ENCODE data around the gene LMF1.
"Not testable (repeated sequence)": the region's sequence is repeated elsewhere in the genome, so short reads cannot be mapped to it uniquely, and the experiment has no call there.

LMF1 gene

GRCh38 chr16:861446-861845 lies 109.3 kb downstream of the LMF1 start:
- DNase-seq: no peak

- no peak for DNase-seq
Observed at GRCh38 chr16:860891-861290, 109.9 kb downstream of the LMF1 start.

GRCh38 chr16:858971-859370 lies 111.8 kb downstream of the LMF1 start:
- DNase-seq: not testable (repeated sequence)

- DNase-seq: not testable (repeated sequence)
Observed at GRCh38 chr16:858441-858840, 112.3 kb downstream of the LMF1 start.

- no peak for DNase-seq
Observed at GRCh38 chr16:856811-857210, 114.0 kb downstream of the LMF1 start.

GRCh38 chr16:856101-856500 lies 114.7 kb downstream of the LMF1 start:
- DNase-seq: no peak

- no peak for DNase-seq
Observed at GRCh38 chr16:855471-855870, 115.3 kb downstream of the LMF1 start.

- no peak for DNase-seq
Observed at GRCh38 chr16:854808-855410, 115.9 kb downstream of the LMF1 start.

- no peak for DNase-seq
Observed at GRCh38 chr16:853981-854807, 116.6 kb downstream of the LMF1 start.

GRCh38 chr16:853306-853705 lies 117.5 kb downstream of the LMF1 start:
- DNase-seq: no peak

- no peak for DNase-seq
Observed at GRCh38 chr16:852451-853185, 118.2 kb downstream of the LMF1 start.

- DNase-seq: no peak
Observed at GRCh38 chr16:851871-852270, 118.9 kb downstream of the LMF1 start.

- DNase-seq: no peak
Observed at GRCh38 chr16:851209-851810, 119.5 kb downstream of the LMF1 start.

GRCh38 chr16:850668-851067 lies 120.1 kb downstream of the LMF1 start:
- DNase-seq: no peak

GRCh38 chr16:848510-849253 lies 122.1 kb downstream of the LMF1 start:
- no peak for DNase-seq

GRCh38 chr16:847681-848445 lies 122.9 kb downstream of the LMF1 start:
- DNase-seq: no peak

- no peak for DNase-seq
Observed at GRCh38 chr16:847151-847550, 123.6 kb downstream of the LMF1 start.

- DNase-seq: no peak
Observed at GRCh38 chr16:845351-845745, 125.4 kb downstream of the LMF1 start.

- no peak for DNase-seq
Observed at GRCh38 chr16:844638-845350, 126.0 kb downstream of the LMF1 start.

- no peak for DNase-seq
Observed at GRCh38 chr16:843771-844170, 127.0 kb downstream of the LMF1 start.
